Body of pancreas (tissue), 4 donors: Measurements from ENCODE around the gene CEBPG. TPM values are rescaled to one million over a fixed set of nuclear protein-coding genes. Genes with fewer than 3 reads are reported as not detected.

Experiments used
- ATAC-seq: fragments of 150-250 bp; one replicate; pipeline ENCODE4 v1.9.1; 2016
- DNase-seq, 4 donors: peaks; one replicate each; pipeline ENCODE4 v3.0.0-alpha.2; 2019
- H3K27ac ChIP-seq, 4 donors: fragments of 200-600 bp; sonication (generic); 1 replicate in 3 of 4; 2 replicates in 1 of 4; pipeline versions ENCODE4 v1.5.1 to v1.6.1; 2016 to 2019; ENCODE audit warnings: mild to moderate bottlenecking in 1 of 4, mixed read lengths in 1 of 4, moderate library complexity in 1 of 4
- H3K27me3 ChIP-seq, 2 donors: fragments of 200-600 bp; sonication (generic); one replicate each; pipeline ENCODE4 v1.6.0; 2016; ENCODE audit warnings: mild to moderate bottlenecking in 1 of 2
- H3K36me3 ChIP-seq, 2 donors: fragments of 200-600 bp; sonication (generic); replicated peaks in 1 of 2; 2 replicates each; pipeline ENCODE4 v1.5.1; 2016; ENCODE audit warnings: low read depth in 2 of 2; ENCODE audit not compliant: insufficient read depth in 1 of 2
- H3K4me1 ChIP-seq: fragments of 200-600 bp; sonication (generic); one replicate; pipeline ENCODE4 v1.6.0; 2016
- H3K4me3 ChIP-seq, 2 donors: fragments of 200-600 bp; sonication (generic); 1 replicate in 1 of 2; 2 replicates in 1 of 2; pipeline ENCODE4 v1.5.1; 2016 to 2019
- H3K9me3 ChIP-seq, 3 donors: fragments of 200-600 bp; sonication (generic); 1 replicate in 2 of 3; 2 replicates in 1 of 3; pipeline ENCODE4 v1.5.1; 2016
- POLR2A ChIP-seq, 3 donors: fragments of 450-650 bp; IDR thresholded peaks; one replicate each; pipeline ENCODE4 v1.6.1; 2016; ENCODE audit warnings: antibody characterized with exemption in 3 of 3, mild to moderate bottlenecking in 2 of 3
- WGBS, 2 donors: methylation state at CpG; one replicate each; pipeline ENCODE4 v1.1.5; 2017; 5-methylcytosine and 5-hydroxymethylcytosine counted together
- intact Hi-C: fragments of 100-400 bp; cut with DNase I; formaldehyde crosslinking; loops from one replicate; pipeline ENCODE4 v1.15.1; 2023
- total RNA-seq, 2 donors: library from RNA; depleted of rRNA; stranded (reverse); fragments of >200 nt; gene quantifications; one replicate each; pipeline ENCODE4 v1.1.0, GENCODE V29; 2016
- TF ChIP-seq, protein P1 (sequence below), 7 experiments: fragments of 450-650 bp in 4 of 7; fragments of 200-600 bp in 3 of 7; sonication (generic) in 3 of 7; IDR thresholded peaks; one replicate each; pipeline ENCODE4 v1.5.1; 2016 to 2019; ENCODE audit warnings: antibody characterized with exemption in 7 of 7

Gene CEBPG
- total RNA-seq, 2 donors from 2014 or later = 13.2 to 16.3 TPM

DNA sequence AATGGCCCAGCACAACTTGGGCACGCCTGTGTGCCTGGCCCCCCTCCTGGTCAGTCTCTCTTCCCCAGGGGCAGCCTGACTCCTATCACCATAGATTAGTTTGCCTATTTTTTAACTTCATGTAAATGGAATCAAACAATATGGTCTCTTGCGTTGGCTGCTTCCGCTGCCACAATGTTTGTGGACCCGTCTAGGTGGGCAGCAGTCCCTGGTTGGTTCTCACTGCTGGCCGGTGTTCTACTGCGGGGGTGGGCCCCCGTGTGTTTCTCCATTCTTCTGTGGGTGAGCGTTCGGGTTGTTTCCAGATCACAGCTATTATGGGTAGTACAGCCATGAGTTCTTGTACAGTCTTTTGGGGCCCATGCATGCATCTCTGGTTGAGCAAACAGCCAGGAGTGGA, 47.3 kb downstream of the CEBPG start:
- ATAC-seq (no peak), DNase-seq (no peak)
- TF ChIP-seq, protein P1, sequence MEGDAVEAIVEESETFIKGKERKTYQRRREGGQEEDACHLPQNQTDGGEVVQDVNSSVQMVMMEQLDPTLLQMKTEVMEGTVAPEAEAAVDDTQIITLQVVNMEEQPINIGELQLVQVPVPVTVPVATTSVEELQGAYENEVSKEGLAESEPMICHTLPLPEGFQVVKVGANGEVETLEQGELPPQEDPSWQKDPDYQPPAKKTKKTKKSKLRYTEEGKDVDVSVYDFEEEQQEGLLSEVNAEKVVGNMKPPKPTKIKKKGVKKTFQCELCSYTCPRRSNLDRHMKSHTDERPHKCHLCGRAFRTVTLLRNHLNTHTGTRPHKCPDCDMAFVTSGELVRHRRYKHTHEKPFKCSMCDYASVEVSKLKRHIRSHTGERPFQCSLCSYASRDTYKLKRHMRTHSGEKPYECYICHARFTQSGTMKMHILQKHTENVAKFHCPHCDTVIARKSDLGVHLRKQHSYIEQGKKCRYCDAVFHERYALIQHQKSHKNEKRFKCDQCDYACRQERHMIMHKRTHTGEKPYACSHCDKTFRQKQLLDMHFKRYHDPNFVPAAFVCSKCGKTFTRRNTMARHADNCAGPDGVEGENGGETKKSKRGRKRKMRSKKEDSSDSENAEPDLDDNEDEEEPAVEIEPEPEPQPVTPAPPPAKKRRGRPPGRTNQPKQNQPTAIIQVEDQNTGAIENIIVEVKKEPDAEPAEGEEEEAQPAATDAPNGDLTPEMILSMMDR (IDR thresholded peaks at IDR 0.05) = no peak
- TF ChIP-seq POLR2A (IDR thresholded peaks at IDR 0.05) = no peak
- WGBS, 2 donors = 86 to 92% methylated on average over 9 of the region's 9 CpGs
- Histone ChIP-seq H3K4me3 (no peak overlapping the region), H3K36me3 (no peaks in the 10 kb centered on the region), H3K9me3 (no peaks in the 10 kb centered on the region), H3K27ac (no peak overlapping the region), H3K4me1 (no peaks in the 10 kb centered on the region), H3K27me3 (no peaks in the 10 kb centered on the region)
- intact Hi-C loops = no loop called here

DNA sequence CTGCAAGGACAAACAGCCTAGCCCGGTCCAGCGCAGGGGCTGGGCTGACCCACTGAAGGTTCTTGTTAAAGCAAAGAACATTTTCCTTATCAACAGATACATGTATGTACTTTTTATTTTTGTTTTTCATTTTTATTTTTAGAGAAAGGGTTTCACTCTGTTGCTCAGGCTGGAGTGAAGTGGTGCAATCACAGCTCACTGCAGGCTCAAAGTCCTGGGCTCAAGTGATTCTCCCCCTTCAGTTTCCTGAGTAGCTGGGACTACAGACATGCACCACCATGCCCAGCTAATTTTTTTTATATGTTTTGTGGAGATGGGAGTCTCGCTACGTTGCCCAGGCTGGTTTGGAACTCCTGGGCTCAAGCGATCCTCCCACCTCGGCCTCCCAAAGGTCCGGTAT, 47.9 kb downstream of the CEBPG start:
- TF ChIP-seq, protein P1 (IDR thresholded peaks at IDR 0.05) = no peak
- TF ChIP-seq POLR2A (IDR thresholded peaks at IDR 0.05) = no peak
- intact Hi-C loops = no loop called here
- no peak overlapping the region for H3K27ac ChIP-seq
- H3K4me3 ChIP-seq = no peak overlapping the region
- 94% methylated on average over 7 of the region's 7 CpGs for WGBS, 2 donors
- DNase-seq (no peak), ATAC-seq (no peak)
- H3K27me3 ChIP-seq = no peaks in the 10 kb centered on the region
- no peaks in the 10 kb centered on the region for H3K4me1 ChIP-seq
- no peaks in the 10 kb centered on the region for H3K9me3 ChIP-seq
- no peaks in the 10 kb centered on the region for H3K36me3 ChIP-seq

DNA sequence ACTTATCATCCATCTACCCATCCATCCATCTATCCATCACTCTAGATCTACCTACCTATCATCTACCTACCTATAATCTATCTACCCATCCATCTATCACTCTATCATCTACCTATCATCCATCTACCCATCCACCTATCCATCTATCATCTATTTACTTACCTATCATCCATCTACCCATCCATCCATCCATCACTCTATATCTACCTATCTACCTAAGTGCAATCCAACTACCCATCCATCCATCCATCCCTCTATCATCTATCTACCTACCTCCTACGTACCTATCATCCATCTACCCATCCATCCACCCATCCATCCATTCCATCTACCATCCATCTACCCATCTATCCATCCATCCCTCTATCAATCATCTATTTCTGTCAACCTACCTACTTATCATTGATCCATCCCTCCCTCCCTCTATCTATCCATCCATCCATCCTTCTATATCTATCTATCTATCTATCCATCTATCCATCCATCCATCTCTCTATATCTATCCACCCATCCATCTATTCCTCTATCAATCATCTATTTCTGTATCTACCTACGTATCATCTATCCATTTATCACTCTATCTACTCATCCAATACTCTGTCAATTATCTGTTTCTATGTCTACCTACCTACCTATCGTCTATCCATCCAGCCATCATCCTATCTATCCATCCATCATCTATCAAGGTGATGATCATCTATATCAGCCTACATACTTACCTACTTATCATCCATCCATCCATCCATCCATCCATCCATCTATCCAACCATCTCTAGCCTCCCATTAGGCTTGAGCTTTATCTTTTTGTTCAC, 49.1 kb downstream of the CEBPG start:
- intact Hi-C loops = no loop called here
- H3K36me3 ChIP-seq = no peaks in the 10 kb centered on the region
- 88 to 89% methylated on average over 3 of the region's 3 CpGs for WGBS, 2 donors

DNA sequence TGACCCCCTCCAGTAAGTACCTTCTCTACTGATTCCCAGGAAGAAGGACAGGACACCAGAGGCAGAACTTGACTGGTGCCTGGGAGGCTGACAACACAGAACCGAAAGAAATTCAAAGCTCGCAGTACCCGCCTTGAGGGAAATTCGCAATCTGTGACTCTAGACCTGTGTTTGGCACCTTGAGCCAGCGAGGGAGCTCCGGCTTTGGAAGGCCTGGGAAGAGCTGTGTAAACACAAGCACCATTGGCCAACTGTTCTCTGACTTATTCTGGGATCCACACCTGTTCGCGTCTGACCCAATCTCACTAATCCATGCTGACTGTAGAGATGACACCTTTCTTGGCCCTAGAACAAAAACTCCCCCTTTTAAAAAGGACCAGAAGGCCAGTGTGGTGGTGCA, 50.7 kb downstream of the CEBPG start:
- 82 to 89% methylated on average over 8 of the region's 8 CpGs for WGBS, 2 donors
- H3K4me1 ChIP-seq = no peaks in the 10 kb centered on the region
- no peaks in the 10 kb centered on the region for H3K36me3 ChIP-seq
- DNase-seq = no peak
- no peaks in the 10 kb centered on the region for H3K9me3 ChIP-seq
- intact Hi-C loops = no loop called here
- H3K4me3 ChIP-seq = no peak overlapping the region
- TF ChIP-seq POLR2A (IDR thresholded peaks at IDR 0.05) = no peak
- TF ChIP-seq, protein P1 (IDR thresholded peaks at IDR 0.05) = no peak
- no peaks in the 10 kb centered on the region for H3K27me3 ChIP-seq
- no peak for ATAC-seq
- no peak overlapping the region for H3K27ac ChIP-seq

More for the DNA sequence above, 49.1 kb downstream of the CEBPG start:
- Histone ChIP-seq H3K27me3 (no peaks in the 10 kb centered on the region), H3K4me1 (no peaks in the 10 kb centered on the region), H3K27ac (no peak overlapping the region), H3K4me3 (no peak overlapping the region), H3K9me3 (no peaks in the 10 kb centered on the region)
- ATAC-seq (no peak), DNase-seq (no peak)
- TF ChIP-seq, protein P1 (IDR thresholded peaks at IDR 0.05) = no peak
- no peak for TF ChIP-seq POLR2A (IDR thresholded peaks at IDR 0.05)
